Neural progenitor cell (in vitro differentiated cells): ENCODE measurements around the gene CACNB4. TPM values are rescaled to one million over a fixed set of nuclear protein-coding genes. Genes with fewer than 3 reads are reported as not detected.

Experiments used
- DNase-seq: peaks from one replicate; pipeline ENCODE4 v3.0.0-alpha.2; 2016; ENCODE audit warnings: low spot score
- H2AFZ ChIP-seq: fragments of 200-600 bp; sonication (generic); replicated peaks from 2 replicates; pipeline ENCODE4 v1.6.1; 2016; ENCODE audit warnings: antibody characterized with exemption
- H3F3A ChIP-seq: fragments of 200-600 bp; sonication (generic); 2 replicates; pipeline ENCODE4 v1.6.1; 2016; ENCODE audit warnings: antibody characterized with exemption, low read depth
- H3K27ac ChIP-seq: fragments of 200-600 bp; sonication (generic); 2 replicates; pipeline ENCODE4 v1.5.1; 2016; ENCODE audit warnings: mild to moderate bottlenecking
- H3K27me3 ChIP-seq: fragments of 200-600 bp; sonication (generic); 2 replicates; pipeline ENCODE4 v1.6.1; 2016; ENCODE audit warnings: mild to moderate bottlenecking, moderate library complexity
- H3K36me3 ChIP-seq: fragments of 200-600 bp; sonication (generic); 2 replicates; pipeline ENCODE4 v1.5.1; 2016
- H3K4me1 ChIP-seq: fragments of 200-600 bp; sonication (generic); 2 replicates; pipeline ENCODE4 v1.6.1; 2016; ENCODE audit warnings: mixed run types
- H3K4me2 ChIP-seq: fragments of 200-600 bp; sonication (generic); 2 replicates; pipeline ENCODE4 v1.6.1; 2016
- H3K4me3 ChIP-seq: fragments of 200-600 bp; sonication (generic); 2 replicates; pipeline ENCODE4 v1.5.1; 2016
- H3K79me2 ChIP-seq: fragments of 200-600 bp; sonication (generic); 2 replicates; pipeline ENCODE4 v1.6.1; 2016; ENCODE audit warnings: low read depth
- H3K9ac ChIP-seq: fragments of 200-600 bp; sonication (generic); 2 replicates; pipeline ENCODE4 v1.6.1; 2016
- H3K9me3 ChIP-seq: fragments of 200-600 bp; sonication (generic); 2 replicates; pipeline ENCODE4 v1.5.1; 2016; ENCODE audit warnings: low read depth
- H4K20me1 ChIP-seq: fragments of 200-600 bp; sonication (generic); 2 replicates; pipeline ENCODE4 v1.6.1; 2016; ENCODE audit warnings: low read depth
- H3K27ac Mint-ChIP-seq: 3 replicates; pipeline ENCODE4 v1.8.0; 2021; ENCODE audit warnings: mixed read lengths
- H3K27me3 Mint-ChIP-seq: 2 replicates; pipeline ENCODE4 v1.8.0; 2022; ENCODE audit warnings: low read depth, mild to moderate bottlenecking, inconsistent platforms, moderate library complexity, mixed read lengths; ENCODE audit not compliant: insufficient read depth
- H3K36me3 Mint-ChIP-seq: 3 replicates; pipeline ENCODE4 v1.8.0; 2021; ENCODE audit warnings: mixed read lengths
- H3K4me1 Mint-ChIP-seq: 3 replicates; pipeline ENCODE4 v1.8.0; 2021; ENCODE audit warnings: mixed read lengths
- H3K4me3 Mint-ChIP-seq: 3 replicates; pipeline ENCODE4 v1.8.0; 2021; ENCODE audit warnings: mild to moderate bottlenecking, moderate library complexity, mixed read lengths
- H3K9me3 Mint-ChIP-seq: 3 replicates; pipeline ENCODE4 v1.8.0; 2020; ENCODE audit warnings: mixed read lengths
- CTCF ChIP-seq: fragments of 200-600 bp; sonication (generic); IDR thresholded peaks from 2 replicates; pipeline ENCODE4 v1.5.1; 2017; ENCODE audit warnings: antibody characterized with exemption, mild to moderate bottlenecking
- EZH2 ChIP-seq: fragments of 200-600 bp; sonication (generic); IDR thresholded peaks from 2 replicates; pipeline ENCODE4 v1.6.1; 2017; ENCODE audit warnings: antibody characterized with exemption, mild to moderate bottlenecking, moderate library complexity
- EZH2phosphoT487 ChIP-seq: fragments of 200-600 bp; sonication (generic); IDR thresholded peaks from 2 replicates; pipeline ENCODE4 v1.6.1; 2017; ENCODE audit warnings: antibody characterized with exemption
- total RNA-seq: library from RNA; depleted of rRNA; stranded (reverse); fragments of >200 nt; gene quantifications from 2 replicates; pipeline ENCODE4 v1.2.3, GENCODE V29; 2015; ENCODE audit warnings: low replicate concordance

Gene CACNB4
- total RNA-seq, 1 donor from 2014 or later = 14.2 TPM

- H4K20me1 ChIP-seq = no peaks in the 10 kb centered on the region
- H3K36me3 Mint-ChIP-seq = no peaks in the 10 kb centered on the region
- no peaks in the 10 kb centered on the region for H3K9me3 ChIP-seq
- H3F3A ChIP-seq = no peaks in the 10 kb centered on the region
- H3K27ac Mint-ChIP-seq = no peak overlapping the region
- no peaks in the 10 kb centered on the region for H3K27me3 Mint-ChIP-seq
- H3K27me3 ChIP-seq = no peaks in the 10 kb centered on the region
- peaks cover 8% of the 10 kb centered on the region for H3K4me1 ChIP-seq
- no peak overlapping the region for H3K27ac ChIP-seq
- H3K79me2 ChIP-seq = no peaks in the 10 kb centered on the region
- no peaks in the 10 kb centered on the region for H3K9me3 Mint-ChIP-seq
- H3K36me3 ChIP-seq = no peaks in the 10 kb centered on the region
- no peak overlapping the region for H3K4me2 ChIP-seq
- H3K4me1 Mint-ChIP-seq = peaks cover 2% of the 10 kb centered on the region
- no peak overlapping the region for H3K4me3 Mint-ChIP-seq
- no peak overlapping the region for H3K4me3 ChIP-seq
- H2AFZ ChIP-seq = no peak overlapping the region
- no peak for TF ChIP-seq EZH2phosphoT487
- no peak for TF ChIP-seq EZH2
- no peak for TF ChIP-seq CTCF
- no peak for DNase-seq
- no peak overlapping the region for H3K9ac ChIP-seq
Observed at GRCh38 chr2:151861174-151861573, 237.7 kb downstream of the CACNB4 start.

GRCh38 chr2:151860613-151861146, 238.2 kb downstream of the CACNB4 start:
- Mint-ChIP-seq H3K36me3 (no peaks in the 10 kb centered on the region), H3K27me3 (no peaks in the 10 kb centered on the region), H3K4me3 (no peak overlapping the region), H3K27ac (no peak overlapping the region), H3K4me1 (peaks cover 2% of the 10 kb centered on the region), H3K9me3 (no peaks in the 10 kb centered on the region)
- Histone ChIP-seq H3F3A (no peaks in the 10 kb centered on the region), H3K4me1 (peaks cover 8% of the 10 kb centered on the region), H2AFZ (no peak overlapping the region), H3K36me3 (no peaks in the 10 kb centered on the region), H3K4me2 (no peak overlapping the region), H4K20me1 (no peaks in the 10 kb centered on the region), H3K27ac (no peak overlapping the region), H3K4me3 (no peak overlapping the region), H3K27me3 (no peaks in the 10 kb centered on the region), H3K9me3 (no peaks in the 10 kb centered on the region), H3K9ac (no peak overlapping the region), H3K79me2 (no peaks in the 10 kb centered on the region)
- DNase-seq = no peak
- TF ChIP-seq EZH2 (no peak), CTCF (no peak), EZH2phosphoT487 (no peak)

- no peak overlapping the region for H2AFZ ChIP-seq
- Mint-ChIP-seq H3K27me3 (no peaks in the 10 kb centered on the region), H3K4me3 (no peak overlapping the region), H3K9me3 (no peaks in the 10 kb centered on the region), H3K4me1 (peaks cover 2% of the 10 kb centered on the region), H3K27ac (no peak overlapping the region), H3K36me3 (no peaks in the 10 kb centered on the region)
- H3K9ac ChIP-seq = no peak overlapping the region
- H3K79me2 ChIP-seq = no peaks in the 10 kb centered on the region
- no peaks in the 10 kb centered on the region for H3K9me3 ChIP-seq
- peaks cover 8% of the 10 kb centered on the region for H3K4me1 ChIP-seq
- no peak overlapping the region for H3K4me3 ChIP-seq
- no peak for DNase-seq
- no peaks in the 10 kb centered on the region for H3F3A ChIP-seq
- TF ChIP-seq EZH2phosphoT487 (no peak), EZH2 (no peak), CTCF (no peak)
- no peaks in the 10 kb centered on the region for H4K20me1 ChIP-seq
- H3K27me3 ChIP-seq = no peaks in the 10 kb centered on the region
- H3K36me3 ChIP-seq = no peaks in the 10 kb centered on the region
- no peak overlapping the region for H3K27ac ChIP-seq
- H3K4me2 ChIP-seq = no peak overlapping the region
Observed at GRCh38 chr2:151860210-151860609, 238.6 kb downstream of the CACNB4 start.
